Neural cell (in vitro differentiated cells): Measurements from ENCODE around the gene IFIT1B.
"Not testable (repeated sequence)": the region's sequence is repeated elsewhere in the genome, so short reads cannot be mapped to it uniquely, and the experiment has no call there.

Experiments
- CTCF ChIP-seq: fragments of 450-650 bp; IDR thresholded peaks from 2 replicates; pipeline ENCODE4 v1.5.1; 2014; ENCODE audit warnings: antibody characterized with exemption, mild to moderate bottlenecking, moderate library complexity; ENCODE audit not compliant: poor library complexity, severe bottlenecking
- EZH2 ChIP-seq: fragments of 200-600, 300-800 bp; shearing (Covaris generic), sonication (generic); IDR thresholded peaks from 2 replicates; pipeline ENCODE4 v1.6.1; 2014; ENCODE audit warnings: antibody characterized with exemption, low read length, borderline replicate concordance, mild to moderate bottlenecking; ENCODE audit not compliant: insufficient read depth, poor library complexity, severe bottlenecking
- POLR2AphosphoS5 ChIP-seq: IDR thresholded peaks from 2 replicates; pipeline ENCODE4 v1.6.1; 2012
- REST ChIP-seq: IDR thresholded peaks from 2 replicates; pipeline ENCODE4 v1.6.1; 2012; ENCODE audit warnings: borderline replicate concordance
- SMC3 ChIP-seq: fragments of 450-650 bp; conservative IDR thresholded peaks from 2 replicates; pipeline ENCODE4 v1.6.1; 2014; ENCODE audit warnings: antibody characterized with exemption, mild to moderate bottlenecking, moderate library complexity; ENCODE audit not compliant: poor library complexity
- TAF1 ChIP-seq: IDR thresholded peaks from 2 replicates; pipeline ENCODE4 v1.6.1; 2012; ENCODE audit warnings: low read depth

GRCh38 chr10:89331487-89332122, 46.3 kb upstream of the IFIT1B start:
- not testable (repeated sequence) for TF ChIP-seq CTCF, POLR2AphosphoS5, TAF1, SMC3, EZH2, REST
